SK-N-SH (cell line): Measurements from ENCODE around the gene GLIS1.

Experiments
- CTCF ChIP-seq: fragments of 200-600 bp; sonication (generic); IDR thresholded peaks from 2 replicates; pipeline ENCODE4 v1.6.1; 2017; ENCODE audit warnings: antibody characterized with exemption, mild to moderate bottlenecking, moderate library complexity
- EZH2phosphoT487 ChIP-seq: fragments of 200-600 bp; sonication (generic); IDR thresholded peaks from 2 replicates; pipeline ENCODE4 v1.6.1; 2017; ENCODE audit warnings: low read depth, mixed run types, mild to moderate bottlenecking, antibody characterized with exemption, moderate library complexity, borderline replicate concordance
- MEF2A ChIP-seq: IDR thresholded peaks from 2 replicates; pipeline ENCODE4 v1.4.0; 2012; ENCODE audit warnings: low read depth, borderline replicate concordance
- RAD21 ChIP-seq: IDR thresholded peaks from 2 replicates; pipeline ENCODE4 v1.6.1; 2012; ENCODE audit warnings: mild to moderate bottlenecking, low read length
- REST ChIP-seq: IDR thresholded peaks from 2 replicates; pipeline ENCODE4 v1.6.1; 2012; ENCODE audit warnings: mild to moderate bottlenecking, low read depth, low read length, moderate library complexity
- SIN3A ChIP-seq: IDR thresholded peaks from 2 replicates; pipeline ENCODE4 v1.6.1; 2012; ENCODE audit warnings: low read depth, mild to moderate bottlenecking, low read length, moderate library complexity, borderline replicate concordance
- SMC3 ChIP-seq: IDR thresholded peaks from 2 replicates; pipeline ENCODE4 v1.6.1; 2012; ENCODE audit warnings: low read depth, low read length, improper control_type of control experiment
- TAF1 ChIP-seq: IDR thresholded peaks from 2 replicates; pipeline ENCODE4 v1.6.1; 2012; ENCODE audit warnings: low read depth, mild to moderate bottlenecking, low read length, moderate library complexity, borderline replicate concordance
- TCF12 ChIP-seq: IDR thresholded peaks from 2 replicates; pipeline ENCODE4 v1.4.0; 2012
- USF1 ChIP-seq: IDR thresholded peaks from 2 replicates; pipeline ENCODE4 v1.4.0; 2012; ENCODE audit warnings: low read depth, borderline replicate concordance

- TF ChIP-seq CTCF: no peak
- no peak for TF ChIP-seq EZH2phosphoT487
- no peak for TF ChIP-seq SMC3
- no peak for TF ChIP-seq REST
- TF ChIP-seq MEF2A: no peak
- TF ChIP-seq TCF12: no peak
- TF ChIP-seq TAF1: no peak
- TF ChIP-seq SIN3A: no peak
- TF ChIP-seq RAD21: no peak
- no peak for TF ChIP-seq USF1
Observed at GRCh38 chr1:53617851-53618499, 121.0 kb downstream of the GLIS1 start.
